ENCODE measurements around the gene SEC61A2.
"Not testable (repeated sequence)": the region's sequence is repeated elsewhere in the genome, so short reads cannot be mapped to it uniquely, and the experiment has no call there.

SEC61A2 gene

GRCh38 chr10:12160664-12161063, 31.2 kb downstream of the SEC61A2 start:
- DNase-seq (ENCODE audit: low spot score), result no peak

GRCh38 chr10:12162927-12163326, 33.5 kb downstream of the SEC61A2 start:
- no peak for DNase-seq (ENCODE audit: low spot score)

- no peak for DNase-seq (ENCODE audit: low spot score)
Observed at GRCh38 chr10:12164085-12164484, 34.6 kb downstream of the SEC61A2 start.

- DNase-seq (ENCODE audit: low spot score), result no peak
Observed at GRCh38 chr10:12165036-12165435, 35.6 kb downstream of the SEC61A2 start.

GRCh38 chr10:12165999-12166775, 36.7 kb downstream of the SEC61A2 start:
- DNase-seq (ENCODE audit: low spot score), result no peak

- not testable (repeated sequence) for DNase-seq (ENCODE audit: low spot score)
Observed at GRCh38 chr10:12171512-12171911, 42.0 kb downstream of the SEC61A2 start.

GRCh38 chr10:12177642-12178041, 48.2 kb downstream of the SEC61A2 start:
- DNase-seq (ENCODE audit: low spot score), result no peak

- DNase-seq (ENCODE audit: low spot score), result no peak
Observed at GRCh38 chr10:12179606-12180170, 50.2 kb downstream of the SEC61A2 start.

GRCh38 chr10:12180221-12180974, 50.9 kb downstream of the SEC61A2 start:
- DNase-seq (ENCODE audit: low spot score), result no peak

- DNase-seq (ENCODE audit: low spot score), result peak; percentile 90
Observed at GRCh38 chr10:12181065-12181775, 51.7 kb downstream of the SEC61A2 start.

- DNase-seq (ENCODE audit: low spot score), result no peak
Observed at GRCh38 chr10:12184165-12184564, 54.7 kb downstream of the SEC61A2 start.

- DNase-seq (ENCODE audit: low spot score), result peak; percentile 32
Observed at GRCh38 chr10:12186323-12186722, 56.8 kb downstream of the SEC61A2 start.

- DNase-seq (ENCODE audit: low spot score), result no peak
Observed at GRCh38 chr10:12187321-12187905, 57.9 kb downstream of the SEC61A2 start.

GRCh38 chr10:12188656-12189055, 59.2 kb downstream of the SEC61A2 start:
- DNase-seq (ENCODE audit: low spot score), result no peak

GRCh38 chr10:12189426-12189825, 59.9 kb downstream of the SEC61A2 start:
- DNase-seq (ENCODE audit: low spot score), result no peak

GRCh38 chr10:12191715-12192114, 62.2 kb downstream of the SEC61A2 start:
- DNase-seq (ENCODE audit: low spot score), result peak; percentile 15

- DNase-seq (ENCODE audit: low spot score), result no peak
Observed at GRCh38 chr10:12193193-12193592, 63.7 kb downstream of the SEC61A2 start.

- DNase-seq (ENCODE audit: low spot score), result peak; percentile 46
Observed at GRCh38 chr10:12194752-12195271, 65.3 kb downstream of the SEC61A2 start.

GRCh38 chr10:12195281-12195602, 65.8 kb downstream of the SEC61A2 start:
- no peak for DNase-seq (ENCODE audit: low spot score)

GRCh38 chr10:12195603-12196506, 66.4 kb downstream of the SEC61A2 start, which contains the start of the genes CDC123 and NUDT5:
TSS of gene CDC123 (plus strand) at chr10:12196188. CDS start at chr10:12196246, 58 bp downstream.
TSS of gene NUDT5 (minus strand) at chr10:12195891. CDS start at chr10:12186291, 9,600 bp downstream.
- DNase-seq (ENCODE audit: low spot score), result peak; percentile 89

All from activated CD4-positive, alpha-beta T cell treated with anti-CD3 and anti-CD28 coated beads, Interleukin-2, Interleukin-4, amounts not matched to agents 100 ng/mL and 50 ng/mL, durations not matched to agents 16 hours and 8 hours (primary cell).